ENCODE data around the gene TMEM205.
"Not testable (repeated sequence)": the region's sequence is repeated elsewhere in the genome, so short reads cannot be mapped to it uniquely, and the experiment has no call there.

TMEM205 gene

GRCh38 chr19:11346104-11346940, at the start of gene TMEM205, which contains the start of gene CCDC159:
TSS of gene TMEM205 (minus strand) at chr19:11346268. CDS start at chr19:11345619, 649 bp downstream.
TSS of gene CCDC159 (plus strand) at chr19:11346519. CDS start at chr19:11346607, 88 bp downstream.
- in situ Hi-C loops (cut with MboI; ENCODE audit: low sequenced_read_pairs) = no loop called here

GRCh38 chr19:11390933-11391680, 45.0 kb upstream of the TMEM205 start:
- in situ Hi-C loops (cut with MboI; ENCODE audit: low sequenced_read_pairs) = no loop called here

- in situ Hi-C loops (cut with MboI; ENCODE audit: low sequenced_read_pairs) = no loop called here
These were observed 44.3 kb upstream of the TMEM205 start for GRCh38 chr19:11390359-11390758.

GRCh38 chr19:11387162-11388034, 41.3 kb upstream of the TMEM205 start:
- in situ Hi-C loops (cut with MboI; ENCODE audit: low sequenced_read_pairs) = no loop called here

- in situ Hi-C loops (cut with MboI; ENCODE audit: low sequenced_read_pairs) = no loop called here
These were observed 38.7 kb upstream of the TMEM205 start for GRCh38 chr19:11384778-11385129.

GRCh38 chr19:11383706-11384048, 37.6 kb upstream of the TMEM205 start:
- in situ Hi-C loops (cut with MboI; ENCODE audit: low sequenced_read_pairs) = no loop called here

- in situ Hi-C loops (cut with MboI; ENCODE audit: low sequenced_read_pairs) = no loop called here
These were observed 37.0 kb upstream of the TMEM205 start for GRCh38 chr19:11382898-11383705.

- in situ Hi-C loops (cut with MboI; ENCODE audit: low sequenced_read_pairs) = no loop called here
These were observed 34.8 kb upstream of the TMEM205 start for GRCh38 chr19:11380653-11381537.

GRCh38 chr19:11379857-11380350, 33.8 kb upstream of the TMEM205 start:
- in situ Hi-C loops (cut with MboI; ENCODE audit: low sequenced_read_pairs) = no loop called here

- in situ Hi-C loops (cut with MboI; ENCODE audit: low sequenced_read_pairs) = not testable (repeated sequence)
These were observed 33.3 kb upstream of the TMEM205 start for GRCh38 chr19:11379269-11379845.

GRCh38 chr19:11378319-11379189, 32.5 kb upstream of the TMEM205 start:
- in situ Hi-C loops (cut with MboI; ENCODE audit: low sequenced_read_pairs) = no loop called here

- in situ Hi-C loops (cut with MboI; ENCODE audit: low sequenced_read_pairs) = no loop called here
These were observed 31.7 kb upstream of the TMEM205 start for GRCh38 chr19:11377756-11378155.

GRCh38 chr19:11377237-11377636, 31.2 kb upstream of the TMEM205 start:
- in situ Hi-C loops (cut with MboI; ENCODE audit: low sequenced_read_pairs) = no loop called here

GRCh38 chr19:11375143-11375948, 29.3 kb upstream of the TMEM205 start:
- in situ Hi-C loops (cut with MboI; ENCODE audit: low sequenced_read_pairs) = no loop called here

- in situ Hi-C loops (cut with MboI; ENCODE audit: low sequenced_read_pairs) = no loop called here
These were observed 28.5 kb upstream of the TMEM205 start, which contains the start of gene SWSAP1 for GRCh38 chr19:11374433-11375142. TSS of gene SWSAP1 (plus strand) at chr19:11374666. CDS start at chr19:11374681, 15 bp downstream.

GRCh38 chr19:11373885-11374432, 27.9 kb upstream of the TMEM205 start:
- in situ Hi-C loops (cut with MboI; ENCODE audit: low sequenced_read_pairs) = no loop called here
